CD4-positive, alpha-beta T cell treated with Interleukin-1 beta for 1 hour (primary cell): Measurements from ENCODE around the gene PTPRN2.
"Not testable (repeated sequence)": the region's sequence is repeated elsewhere in the genome, so short reads cannot be mapped to it uniquely, and the experiment has no call there.

Source experiments
- DNase-seq, 2 donors: peaks; one replicate each; pipeline ENCODE4 v3.0.0-alpha.2; 2020 to 2022

The PTPRN2 gene

GRCh38 chr7:157750291-157750690, 837.3 kb downstream of the PTPRN2 start:
- no peak for DNase-seq

DNA sequence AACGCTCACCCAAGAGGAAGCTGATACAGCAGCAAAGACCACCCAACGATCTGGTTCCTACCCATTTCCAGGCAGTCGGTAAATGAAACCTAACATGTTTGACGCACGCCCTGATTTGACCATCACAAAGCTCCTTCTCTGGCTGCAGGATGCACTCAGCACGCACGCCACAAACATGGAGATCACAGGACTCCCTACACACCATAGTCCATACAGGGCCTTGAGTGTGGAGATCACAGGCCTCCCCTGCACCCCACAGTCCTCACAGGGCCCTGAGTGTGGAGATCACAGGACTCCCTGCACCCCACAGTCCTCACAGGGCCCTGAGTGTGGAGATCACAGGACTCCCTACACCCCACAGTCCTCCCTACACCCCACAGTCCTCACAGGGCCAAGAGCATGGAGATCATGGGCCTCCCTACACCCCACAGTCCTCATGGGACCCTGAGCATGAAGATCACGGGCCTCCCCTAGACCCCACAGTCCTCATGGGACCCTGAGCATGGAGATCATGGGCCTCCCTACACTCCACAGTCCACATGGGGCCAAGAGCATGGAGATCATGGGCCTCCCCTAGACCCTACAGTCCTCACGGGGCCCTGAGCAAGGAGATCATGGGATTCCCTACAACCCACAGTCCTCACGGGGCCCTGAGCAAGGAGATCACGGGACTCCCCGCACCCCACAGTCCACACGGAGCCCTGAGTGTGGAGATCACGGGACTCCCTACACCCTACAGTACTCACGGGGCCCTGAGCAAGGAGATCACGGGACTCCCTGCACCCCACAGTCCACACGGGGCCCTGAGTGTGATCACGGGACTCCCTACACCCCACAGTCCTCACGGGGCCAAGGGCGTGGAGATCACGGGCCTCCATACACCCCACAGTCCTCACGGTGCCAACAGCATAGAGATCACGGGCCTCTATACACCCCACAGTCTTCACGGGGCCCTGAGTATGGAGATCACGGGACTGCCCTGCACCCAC, 841.6 kb downstream of the PTPRN2 start:
- no peak for DNase-seq

DNA sequence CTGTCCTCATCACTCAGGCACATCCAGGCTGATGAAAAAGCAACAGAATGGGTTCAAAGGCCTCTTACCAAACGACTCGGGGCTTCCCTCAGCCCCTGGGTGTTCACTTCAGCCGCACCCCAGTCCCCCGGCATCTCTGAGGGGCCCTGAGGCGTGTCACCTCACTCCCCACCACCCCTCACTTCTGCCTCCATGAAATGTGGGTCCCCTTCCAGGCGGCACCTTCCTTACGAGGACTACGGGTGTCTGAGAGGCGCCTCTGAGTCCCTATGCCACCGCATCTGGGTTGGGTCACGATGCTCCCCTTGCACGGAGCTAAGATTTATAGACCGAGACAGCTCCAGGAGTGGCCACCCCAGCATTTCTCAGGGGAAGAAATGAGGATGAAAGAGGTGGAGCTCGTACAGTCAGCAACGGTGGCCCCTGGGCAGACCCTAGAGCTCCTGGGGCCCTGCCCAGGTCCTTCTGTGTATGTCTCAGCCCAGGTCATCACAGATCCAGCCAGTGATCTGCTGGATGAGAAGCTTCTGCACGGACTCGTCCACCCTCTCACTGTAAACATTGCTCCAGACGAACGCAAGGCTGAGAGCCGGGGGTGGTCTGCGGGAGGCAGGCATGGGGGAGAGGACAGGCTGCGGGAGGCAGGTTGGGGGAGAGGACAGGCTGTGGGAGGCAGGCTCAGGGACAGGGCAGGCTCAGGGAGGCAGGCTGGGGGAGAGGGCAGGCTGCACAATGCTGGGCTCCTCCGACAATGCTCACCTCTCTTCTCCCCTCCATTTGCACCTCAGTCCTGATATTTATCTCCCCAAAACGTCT, 842.6 kb downstream of the PTPRN2 start:
- DNase-seq: no peak

DNA sequence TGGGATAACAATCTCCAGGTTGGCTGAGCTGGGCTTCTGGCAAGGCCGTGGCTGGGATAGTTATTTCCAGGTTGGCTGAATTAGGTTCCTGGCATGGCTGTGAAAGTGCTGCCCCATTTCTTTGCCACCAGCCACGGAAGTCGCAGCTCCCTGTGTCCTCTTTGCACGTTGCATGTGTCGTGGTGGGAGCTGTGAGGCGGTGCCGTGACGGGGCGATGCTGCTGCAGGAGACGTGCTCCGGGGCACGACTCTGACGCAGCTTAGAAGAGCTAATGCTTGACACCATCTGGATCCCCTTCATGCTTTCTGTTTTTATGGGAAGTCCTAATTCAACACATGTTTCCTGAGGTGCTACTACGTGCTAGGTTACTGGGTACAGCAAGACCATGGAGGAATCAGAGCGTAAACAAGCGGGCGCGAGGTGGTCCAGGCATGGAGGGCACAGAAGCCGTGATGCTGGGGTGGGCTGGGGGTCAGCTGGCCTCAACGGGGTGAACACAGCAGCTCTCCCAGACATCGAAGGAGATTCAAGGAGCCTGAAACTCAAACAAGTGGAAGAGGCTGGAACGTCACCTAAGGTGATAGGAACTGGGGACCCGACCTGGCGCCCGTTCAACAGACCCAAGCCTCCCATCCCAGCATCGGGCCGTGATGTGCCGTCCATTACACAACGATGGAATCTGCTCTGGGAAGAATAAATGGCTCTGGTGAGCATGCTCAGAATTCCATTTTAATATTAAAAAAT, 843.7 kb downstream of the PTPRN2 start:
- no peak for DNase-seq

DNA sequence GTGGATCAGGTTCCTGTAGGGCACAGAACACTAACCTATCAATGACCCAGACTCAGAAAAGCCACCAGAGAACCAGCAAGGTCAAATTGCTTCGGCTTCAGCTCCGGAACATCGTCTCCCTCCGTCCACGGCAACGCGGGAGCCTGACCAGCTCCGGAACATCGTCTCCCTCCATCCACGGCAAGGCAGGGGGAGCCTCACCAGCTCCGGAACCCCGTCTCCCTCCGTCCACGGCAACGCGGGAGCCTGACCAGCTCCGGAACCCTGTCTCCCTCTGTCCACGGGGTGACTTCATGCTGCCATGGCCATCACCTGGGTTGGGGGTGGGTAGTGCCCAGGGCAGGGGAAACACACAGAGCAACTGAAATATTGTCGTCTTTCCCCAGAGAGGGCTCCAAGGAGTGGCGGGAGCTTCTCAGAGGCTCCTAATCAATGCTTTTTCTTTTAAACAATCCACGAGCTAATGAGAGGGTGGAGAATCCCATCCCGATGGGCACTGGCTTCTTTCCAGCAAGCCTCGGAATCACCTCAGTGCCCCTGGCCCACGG, 847.3 kb downstream of the PTPRN2 start:
- no peak for DNase-seq

- no peak for DNase-seq
Observed at GRCh38 chr7:157739650-157740049, 848.0 kb downstream of the PTPRN2 start.

DNA sequence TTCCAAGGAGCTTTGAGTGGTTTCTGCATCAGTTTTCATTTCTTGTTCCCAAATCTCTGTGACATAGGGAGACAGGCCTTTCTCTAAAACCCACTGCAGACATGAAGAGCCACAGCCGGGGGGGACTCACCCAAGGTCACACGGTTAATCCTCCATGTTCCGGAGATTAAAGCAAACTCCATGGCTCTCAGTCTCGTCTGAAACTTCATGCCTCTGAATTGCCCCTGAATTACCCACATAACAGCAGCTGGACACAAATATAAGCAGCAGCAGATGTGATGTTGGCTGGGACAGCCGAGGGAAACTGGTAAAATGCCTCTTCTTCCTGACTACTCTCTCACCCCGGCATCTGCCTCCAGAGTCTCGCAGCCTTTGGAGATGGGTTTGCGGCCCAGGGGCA, 848.6 kb downstream of the PTPRN2 start:
- no peak for DNase-seq

DNA sequence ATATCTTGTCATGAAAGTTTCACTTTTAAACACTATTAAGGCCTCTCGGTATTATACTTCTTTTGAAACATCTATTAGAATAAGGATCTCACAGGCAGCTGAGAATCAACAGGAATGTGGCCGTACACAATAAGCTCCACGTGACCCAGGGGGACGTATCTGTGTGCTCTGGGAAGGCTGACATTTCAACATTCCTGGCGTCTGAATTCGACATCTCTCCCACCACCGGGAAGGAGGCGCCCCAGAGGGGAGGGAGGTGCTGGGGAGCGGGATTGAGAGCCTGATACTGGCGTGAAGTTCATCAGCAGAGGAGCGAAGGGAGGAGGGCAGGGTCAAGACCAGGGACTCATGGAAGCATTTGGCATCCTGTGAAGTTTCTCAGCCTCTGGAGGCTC, 849.6 kb downstream of the PTPRN2 start:
- DNase-seq: no peak

GRCh38 chr7:157737151-157738065, 850.2 kb downstream of the PTPRN2 start:
- DNase-seq: no peak

GRCh38 chr7:157736341-157736740, 851.3 kb downstream of the PTPRN2 start:
- no peak for DNase-seq

DNA sequence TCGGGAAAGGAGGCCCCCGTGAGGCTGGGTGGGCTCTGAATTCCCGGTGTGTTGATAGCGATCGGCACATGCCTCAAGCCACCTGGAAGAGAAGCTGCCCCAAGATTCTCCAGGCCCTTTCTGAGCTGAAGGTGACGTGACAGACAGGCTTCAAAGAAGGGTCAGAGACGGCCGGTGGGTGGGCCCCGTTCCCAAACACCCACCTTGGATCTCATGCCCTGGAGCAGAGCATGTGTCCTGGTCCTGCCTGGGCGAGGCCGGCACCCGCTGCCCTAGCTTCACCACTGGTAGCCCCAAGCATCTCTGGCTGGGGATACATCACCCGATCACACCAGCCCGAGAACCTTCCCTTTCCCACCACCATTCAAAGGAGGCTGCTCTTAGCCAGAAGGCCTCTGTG, 851.8 kb downstream of the PTPRN2 start:
- no peak for DNase-seq

DNA sequence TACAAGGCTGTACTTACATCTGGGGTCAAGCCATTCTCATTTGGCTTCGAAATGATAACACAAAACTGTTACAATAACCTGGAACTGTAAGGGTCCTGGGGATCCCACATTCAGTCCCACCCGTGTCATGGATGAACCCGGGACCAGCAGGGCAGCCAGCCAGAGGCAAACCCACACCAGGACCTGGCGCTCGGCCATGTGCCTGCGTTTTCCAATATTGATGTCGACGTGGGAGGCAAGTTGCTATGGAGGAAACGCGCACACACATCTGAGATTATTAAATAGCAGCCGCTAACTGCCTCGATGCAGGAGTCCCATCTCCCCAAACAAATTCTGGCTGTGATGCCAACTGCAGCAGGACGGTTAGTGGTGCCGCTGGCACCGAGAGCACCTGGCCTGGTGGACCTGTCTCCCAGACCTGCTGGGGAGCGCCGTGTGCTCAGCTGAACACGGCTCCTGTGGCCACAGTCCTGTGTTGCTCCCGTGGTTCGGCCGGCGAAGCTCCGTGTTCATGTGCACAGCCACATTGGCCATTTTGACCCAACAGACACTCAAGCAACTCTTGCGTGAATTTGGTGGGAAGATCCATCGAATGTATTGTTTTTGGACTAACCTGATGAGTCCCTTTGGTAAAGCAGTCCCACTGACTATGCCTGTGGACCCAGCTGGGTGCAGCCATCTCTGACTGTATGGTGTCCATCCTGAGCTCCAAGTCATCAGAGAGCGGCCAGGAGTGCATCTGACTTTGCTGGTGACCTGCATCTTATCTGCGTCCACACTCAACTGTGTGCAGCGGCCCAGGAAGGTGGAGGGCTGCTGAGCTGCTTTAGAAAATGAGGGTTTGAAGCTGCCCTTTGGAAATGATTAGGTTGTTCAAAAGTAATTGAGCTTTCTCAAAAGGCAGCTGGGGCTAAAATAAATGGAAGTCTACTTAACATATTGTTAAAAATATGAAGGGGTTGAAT, 852.7 kb downstream of the PTPRN2 start:
- DNase-seq: no peak

GRCh38 chr7:157733760-157734395, 853.7 kb downstream of the PTPRN2 start:
- DNase-seq: not testable (repeated sequence)

- DNase-seq: no peak
Observed at GRCh38 chr7:157731126-157731525, 856.5 kb downstream of the PTPRN2 start.

DNA sequence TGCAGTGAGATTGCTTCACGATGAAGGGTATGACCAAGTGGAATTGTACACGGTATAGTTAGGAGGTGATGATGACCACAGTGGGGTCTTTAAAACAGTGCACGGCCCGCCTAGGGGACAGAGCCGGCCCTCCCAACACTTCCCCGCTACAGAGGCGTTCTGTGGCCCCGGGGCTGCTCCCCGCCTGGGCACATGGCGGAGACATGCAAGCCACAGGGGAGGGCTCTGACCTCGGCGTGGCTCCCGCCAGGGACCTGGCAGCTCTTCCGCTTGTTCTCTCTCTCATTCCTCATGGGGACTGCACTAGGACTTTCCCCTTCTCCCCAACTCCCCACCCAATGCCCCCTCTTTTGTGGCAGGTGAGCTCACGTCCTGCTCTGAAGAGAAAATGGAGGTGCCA, 857.0 kb downstream of the PTPRN2 start:
- no peak for DNase-seq

GRCh38 chr7:157729566-157729965, 858.1 kb downstream of the PTPRN2 start:
- no peak for DNase-seq

- no peak for DNase-seq
Observed at GRCh38 chr7:157727964-157728615, 859.5 kb downstream of the PTPRN2 start.

- DNase-seq: no peak
Observed at GRCh38 chr7:157726764-157727163, 860.9 kb downstream of the PTPRN2 start.

- not testable (repeated sequence) for DNase-seq
Observed at GRCh38 chr7:157725312-157725711, 862.3 kb downstream of the PTPRN2 start.
